Measurements from ENCODE around the gene TMED9.

GRCh38 chr5:177568326-177568725 lies 23.7 kb upstream of the TMED9 start:
- no peak for TF ChIP-seq CTCF (IDR thresholded peaks at IDR 0.05 in 2 of 3, conservative IDR thresholded peaks at IDR 0.05 in 1 of 3; ENCODE audit: control insufficient read depth in 2 of 3, extremely low read depth in 1 of 3, insufficient read depth in 1 of 3, low read depth in 3 of 3, low read length in 3 of 3)
- no peak for TF ChIP-seq NR2C2 (IDR thresholded peaks at IDR 0.05; ENCODE audit: borderline replicate concordance, control insufficient read depth, insufficient read length, low read depth)
- no peak for TF ChIP-seq POLR2A (IDR thresholded peaks at IDR 0.05; ENCODE audit: low read depth, low read length)
- TF ChIP-seq, protein P1, sequence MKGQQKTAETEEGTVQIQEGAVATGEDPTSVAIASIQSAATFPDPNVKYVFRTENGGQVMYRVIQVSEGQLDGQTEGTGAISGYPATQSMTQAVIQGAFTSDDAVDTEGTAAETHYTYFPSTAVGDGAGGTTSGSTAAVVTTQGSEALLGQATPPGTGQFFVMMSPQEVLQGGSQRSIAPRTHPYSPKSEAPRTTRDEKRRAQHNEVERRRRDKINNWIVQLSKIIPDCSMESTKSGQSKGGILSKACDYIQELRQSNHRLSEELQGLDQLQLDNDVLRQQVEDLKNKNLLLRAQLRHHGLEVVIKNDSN (IDR thresholded peaks at IDR 0.05; ENCODE audit: borderline replicate concordance, extremely low read length, insufficient read depth, low read depth, low read length), result no peak
- TF ChIP-seq YBX1 (IDR thresholded peaks at IDR 0.05), result no peak
- no peak for TF ChIP-seq JUNB (IDR thresholded peaks at IDR 0.05)
- TF ChIP-seq MYB (IDR thresholded peaks at IDR 0.05; ENCODE audit: borderline replicate concordance, low read depth, low read length), result no peak
- no peak for TF ChIP-seq RFX5 (IDR thresholded peaks at IDR 0.05; ENCODE audit: low read depth, low read length)
